Measurements from ENCODE around the gene EIF3A.
A peak's percentile ranks its signal among the peaks of the same experiment; 100 is the strongest.
"Not testable (repeated sequence)": the region's sequence is repeated elsewhere in the genome, so short reads cannot be mapped to it uniquely, and the experiment has no call there.

EIF3A gene

GRCh38 chr10:119100434-119101238 is 20.0 kb upstream of the EIF3A start:
- no peak for DNase-seq (ENCODE audit: low read depth)

GRCh38 chr10:119098576-119098975 is 18.0 kb upstream of the EIF3A start:
- no peak for DNase-seq (ENCODE audit: low read depth)

GRCh38 chr10:119096641-119097415 is 16.2 kb upstream of the EIF3A start:
- not testable (repeated sequence) for DNase-seq (ENCODE audit: low read depth)

- DNase-seq (ENCODE audit: low read depth): no peak
Observed at GRCh38 chr10:119095640-119096039, 15.0 kb upstream of the EIF3A start.

- no peak for DNase-seq (ENCODE audit: low read depth)
Observed at GRCh38 chr10:119090968-119091367, 10.4 kb upstream of the EIF3A start.

GRCh38 chr10:119090026-119090795 is 9.6 kb upstream of the EIF3A start:
- no peak for DNase-seq (ENCODE audit: low read depth)

GRCh38 chr10:119087271-119087882 is 6.8 kb upstream of the EIF3A start:
- no peak for DNase-seq (ENCODE audit: low read depth)

GRCh38 chr10:119084896-119085295 is 4.3 kb upstream of the EIF3A start:
- no peak for DNase-seq (ENCODE audit: low read depth)

GRCh38 chr10:119079599-119080520 is 757 bp downstream of the EIF3A start:
- peak; percentile 35 for DNase-seq (ENCODE audit: low read depth)

- DNase-seq (ENCODE audit: low read depth): no peak
Observed at GRCh38 chr10:119078422-119079179, 2.0 kb downstream of the EIF3A start.

- DNase-seq (ENCODE audit: low read depth): no peak
Observed at GRCh38 chr10:119073584-119073983, 7.0 kb downstream of the EIF3A start.

- no peak for DNase-seq (ENCODE audit: low read depth)
Observed at GRCh38 chr10:119070395-119071165, 10.0 kb downstream of the EIF3A start.

- no peak for DNase-seq (ENCODE audit: low read depth)
Observed at GRCh38 chr10:119061926-119062325, 18.7 kb downstream of the EIF3A start.

- no peak for DNase-seq (ENCODE audit: low read depth)
Observed at GRCh38 chr10:119061352-119061751, 19.3 kb downstream of the EIF3A start.

- DNase-seq (ENCODE audit: low read depth): no peak
Observed at GRCh38 chr10:119060107-119060506, 20.5 kb downstream of the EIF3A start.

GRCh38 chr10:119059557-119059956 is 21.1 kb downstream of the EIF3A start:
- DNase-seq (ENCODE audit: low read depth): no peak

GRCh38 chr10:119058010-119058409 is 22.6 kb downstream of the EIF3A start:
- DNase-seq (ENCODE audit: low read depth): no peak

- DNase-seq (ENCODE audit: low read depth): no peak
Observed at GRCh38 chr10:119055472-119055871, 25.1 kb downstream of the EIF3A start.

GRCh38 chr10:119051775-119052174 is 28.8 kb downstream of the EIF3A start:
- no peak for DNase-seq (ENCODE audit: low read depth)

All from activated gamma-delta T cell treated with anti-CD3 and anti-CD28 coated beads, Interleukin-2, amount 50 U/mL, for 16 hours (primary cell).